NCI-H1105 treated with DMSO at 0.1 percent for 48 hours (cell line): ENCODE results near the gene EFEMP1.

Experiments
- DNase-seq: peaks from one replicate; lab custom pipeline; 2025; lab: John Stamatoyannopoulos, UW

EFEMP1 gene, protein sequence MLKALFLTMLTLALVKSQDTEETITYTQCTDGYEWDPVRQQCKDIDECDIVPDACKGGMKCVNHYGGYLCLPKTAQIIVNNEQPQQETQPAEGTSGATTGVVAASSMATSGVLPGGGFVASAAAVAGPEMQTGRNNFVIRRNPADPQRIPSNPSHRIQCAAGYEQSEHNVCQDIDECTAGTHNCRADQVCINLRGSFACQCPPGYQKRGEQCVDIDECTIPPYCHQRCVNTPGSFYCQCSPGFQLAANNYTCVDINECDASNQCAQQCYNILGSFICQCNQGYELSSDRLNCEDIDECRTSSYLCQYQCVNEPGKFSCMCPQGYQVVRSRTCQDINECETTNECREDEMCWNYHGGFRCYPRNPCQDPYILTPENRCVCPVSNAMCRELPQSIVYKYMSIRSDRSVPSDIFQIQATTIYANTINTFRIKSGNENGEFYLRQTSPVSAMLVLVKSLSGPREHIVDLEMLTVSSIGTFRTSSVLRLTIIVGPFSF

DNA sequence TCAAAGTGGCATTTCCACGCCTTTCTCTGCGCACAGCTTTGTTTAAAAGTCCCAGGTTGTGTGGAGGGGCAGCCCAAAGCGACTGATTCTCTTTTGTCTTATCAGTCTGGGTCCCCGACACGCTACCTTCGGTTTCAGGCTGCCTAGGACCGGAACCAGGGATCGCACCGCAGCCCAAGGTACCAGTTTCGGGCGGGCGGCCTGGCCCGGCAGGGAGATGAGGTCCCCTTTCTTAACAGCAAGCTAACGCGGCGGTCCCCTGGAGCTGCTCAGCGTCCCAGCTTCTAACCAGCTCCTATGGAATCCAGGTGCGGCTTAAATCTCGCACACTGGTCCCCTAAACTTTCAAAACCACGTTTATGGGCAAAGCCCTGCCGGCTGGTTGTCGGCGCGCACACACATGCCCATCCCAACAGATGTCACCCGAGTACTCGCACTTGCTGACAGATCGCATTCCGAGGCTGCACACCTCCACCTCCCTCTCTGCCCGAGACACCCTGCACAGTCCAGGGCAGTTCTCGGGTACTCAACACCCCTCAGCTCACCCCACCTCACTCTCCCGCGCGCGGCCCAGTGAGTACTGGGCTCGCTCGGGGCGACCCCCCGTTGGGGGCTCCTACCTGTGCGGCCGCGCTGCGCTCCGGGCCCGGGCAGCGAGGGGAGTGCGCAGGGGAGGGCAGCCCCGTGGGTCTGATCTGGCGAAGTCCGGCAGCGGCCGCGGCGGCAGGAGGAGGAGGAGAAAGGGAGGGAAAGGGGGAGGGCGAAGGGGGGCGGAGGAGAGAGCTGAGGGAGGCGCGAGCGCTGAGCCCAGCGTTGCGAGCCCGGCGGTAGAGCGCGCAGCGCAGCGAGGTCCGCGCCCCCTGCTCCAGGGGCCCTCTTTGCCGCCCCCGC lies at the start of gene EFEMP1:
Gene EFEMP1 (minus strand): TSS at position 692 of the 891 bp plus-strand sequence. CDS start 1,342 bp downstream, outside the sequence.
- DNase-seq = peak; percentile 24

DNA sequence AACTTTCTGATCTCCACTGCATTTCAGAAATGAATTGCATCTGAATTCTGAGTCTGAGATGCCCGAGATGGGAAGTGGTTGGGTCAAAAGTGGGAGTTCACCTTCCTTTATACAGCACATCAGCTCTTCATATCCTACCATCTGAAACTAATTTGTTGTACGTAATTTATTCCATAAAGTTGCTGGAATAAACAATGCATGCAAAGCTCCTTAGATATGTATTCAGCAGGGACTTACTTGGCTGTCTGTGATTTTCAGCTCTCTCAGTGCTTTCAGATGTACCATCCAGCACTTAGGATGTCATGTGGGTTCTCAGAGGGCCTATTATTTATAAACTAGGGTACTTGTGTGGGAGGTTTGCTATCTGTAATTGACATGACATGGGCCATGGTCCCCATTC lies 46.9 kb upstream of the EFEMP1 start:
- no peak for DNase-seq

DNA sequence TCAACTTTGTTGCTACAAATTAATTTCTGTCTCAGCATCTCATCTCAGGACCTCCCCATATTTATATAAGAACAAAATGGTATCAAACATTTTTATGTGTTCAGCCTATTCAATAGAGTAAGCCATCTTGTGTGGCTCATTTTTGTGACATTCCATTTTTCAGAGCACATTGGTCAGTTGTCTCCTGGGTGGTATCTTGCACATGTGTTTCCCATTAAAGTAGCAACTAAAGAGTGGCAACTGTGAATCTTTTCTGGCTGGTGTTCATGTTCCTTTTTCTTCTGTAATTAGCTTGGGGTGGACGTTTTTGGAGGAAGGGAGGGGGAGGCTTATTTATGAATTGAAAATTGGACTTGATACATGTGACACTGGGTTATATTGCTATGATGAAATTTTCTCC lies 45.4 kb upstream of the EFEMP1 start:
- no peak for DNase-seq

DNA sequence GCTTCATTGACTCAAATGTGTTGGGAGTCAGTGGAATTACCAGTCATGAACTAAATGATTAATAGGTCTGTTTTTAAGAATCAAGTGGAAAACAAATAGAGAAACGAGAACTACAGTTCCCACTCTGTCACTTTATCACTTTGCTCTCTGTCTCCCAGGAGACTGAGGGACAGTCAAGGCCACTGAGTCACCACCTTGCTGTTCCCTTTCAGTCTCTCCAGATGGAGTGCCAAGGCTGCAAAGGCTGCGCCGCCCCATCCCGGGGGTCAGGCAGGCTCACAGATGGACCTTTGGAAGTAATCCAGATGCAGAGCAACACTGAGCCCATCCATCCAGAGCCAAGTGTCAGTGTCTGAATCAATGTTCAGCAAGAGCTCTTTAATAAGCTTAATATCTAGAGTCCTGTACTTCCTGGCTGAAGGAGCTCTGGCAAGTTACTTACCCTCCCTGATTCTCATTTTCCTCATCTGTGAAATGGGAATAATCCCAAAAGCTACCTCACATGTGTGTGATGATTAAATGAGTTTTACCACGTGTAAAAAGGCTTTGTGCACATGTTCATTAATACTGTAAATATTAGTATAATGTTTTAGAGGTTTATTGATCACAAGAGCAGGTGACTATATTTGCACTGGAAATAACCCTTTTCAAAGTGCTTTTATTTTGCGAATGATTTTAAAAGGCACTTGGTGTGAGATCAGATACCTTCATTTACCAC lies 43.0 kb upstream of the EFEMP1 start:
- DNase-seq = no peak

DNA sequence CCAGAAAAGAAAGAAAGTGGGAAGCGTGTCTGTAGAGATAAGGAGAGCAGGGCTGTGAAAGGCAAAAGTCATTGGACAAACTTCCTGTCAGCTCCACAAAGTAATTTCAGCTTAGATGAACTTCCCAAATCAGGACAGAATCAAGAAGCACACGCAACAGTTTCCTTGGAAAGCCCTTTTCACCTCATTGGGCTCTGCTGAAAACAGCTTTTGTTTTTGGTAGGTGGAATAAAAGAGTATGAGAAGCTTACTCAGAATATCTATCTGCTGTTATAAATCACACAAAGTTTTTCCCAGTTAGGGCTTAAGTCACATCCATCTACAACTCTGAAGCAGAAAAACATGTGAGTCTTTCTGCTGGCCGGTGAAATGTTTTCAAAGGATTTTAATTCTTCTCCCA lies 42.4 kb upstream of the EFEMP1 start:
- DNase-seq = no peak

DNA sequence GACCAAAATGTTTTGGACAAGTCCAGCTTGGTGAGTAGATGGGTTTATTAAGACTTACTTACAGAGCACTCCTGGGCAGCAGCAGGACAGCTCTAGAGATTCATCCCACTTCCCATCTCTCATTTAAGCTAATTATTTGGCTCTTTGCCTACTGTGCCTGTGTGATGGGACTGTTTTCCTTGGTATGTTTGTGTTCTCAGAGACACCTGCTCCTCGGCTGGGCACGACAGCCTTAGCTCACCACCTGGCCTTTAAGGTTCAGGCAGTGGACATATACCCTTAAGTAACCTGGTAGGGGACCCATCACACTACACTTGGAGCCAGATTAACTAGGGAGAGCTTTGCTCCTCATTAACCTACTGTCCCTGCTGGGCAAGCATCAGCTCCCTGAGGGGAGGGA lies 41.7 kb upstream of the EFEMP1 start:
- no peak for DNase-seq

DNA sequence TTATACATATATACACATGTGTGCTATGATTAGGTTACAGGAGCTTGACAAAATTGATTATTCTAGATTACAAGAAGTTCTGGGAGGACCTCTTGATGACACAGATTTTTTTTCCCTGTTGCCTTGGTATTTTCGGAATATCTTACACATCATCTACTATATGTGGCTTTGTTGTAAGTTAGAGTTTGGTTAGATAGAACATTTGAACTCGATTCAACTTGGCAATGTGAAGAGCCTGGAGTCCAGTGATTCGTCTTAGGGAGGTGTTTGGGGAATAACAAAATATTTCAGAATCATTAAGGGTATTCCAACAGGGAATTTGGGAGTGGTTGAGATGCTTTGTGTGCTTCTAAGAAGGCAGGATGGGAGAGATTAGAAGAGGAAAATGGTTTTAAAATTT lies 39.3 kb upstream of the EFEMP1 start:
- no peak for DNase-seq

DNA sequence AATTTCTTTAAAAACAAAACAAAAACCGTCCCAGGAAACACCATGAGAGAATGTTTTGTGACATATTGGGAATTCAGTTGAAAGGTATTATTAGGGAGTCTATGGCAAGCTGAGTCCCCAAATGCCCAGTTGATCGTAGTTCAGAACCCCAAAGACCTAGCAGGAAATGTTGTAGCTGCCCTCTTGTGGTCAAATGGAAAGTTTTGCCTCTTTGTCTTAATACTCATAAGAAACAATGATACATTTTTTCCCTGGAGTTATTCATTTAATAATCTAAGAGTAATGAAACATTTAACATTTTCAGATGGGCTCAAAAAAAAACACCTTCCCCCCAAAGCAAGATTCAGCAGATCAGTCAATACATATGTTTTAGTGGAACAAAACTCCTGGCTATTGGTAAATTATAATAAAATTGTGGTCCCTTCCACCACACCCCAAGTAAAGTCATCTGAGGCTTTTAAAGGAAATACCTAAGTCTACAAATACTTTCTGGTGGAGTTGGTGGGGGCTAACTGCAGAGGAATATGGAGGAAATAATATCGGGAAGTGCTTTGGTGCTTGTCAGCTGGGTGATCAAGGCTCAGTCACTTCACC lies 37.8 kb upstream of the EFEMP1 start:
- DNase-seq = peak; percentile 45

DNA sequence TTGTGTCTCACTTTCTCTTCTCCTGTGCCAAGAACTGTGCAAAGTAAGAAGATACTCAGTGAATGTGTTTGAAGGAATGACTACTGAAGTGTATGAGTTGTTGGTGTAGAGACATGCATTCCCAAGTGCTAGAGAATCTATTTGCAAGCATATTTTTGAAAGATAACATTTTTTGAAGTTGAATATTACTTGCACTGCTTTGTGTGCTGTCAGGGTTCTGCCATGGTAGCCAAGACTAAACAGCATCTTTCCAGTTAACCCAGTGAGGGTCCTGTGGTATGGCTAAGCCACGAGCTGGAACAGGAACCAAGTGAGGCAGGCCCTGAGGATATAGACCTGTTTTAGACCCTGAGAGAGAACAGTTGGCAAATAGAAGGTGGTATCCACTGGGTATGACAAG lies 35.2 kb upstream of the EFEMP1 start:
- no peak for DNase-seq

DNA sequence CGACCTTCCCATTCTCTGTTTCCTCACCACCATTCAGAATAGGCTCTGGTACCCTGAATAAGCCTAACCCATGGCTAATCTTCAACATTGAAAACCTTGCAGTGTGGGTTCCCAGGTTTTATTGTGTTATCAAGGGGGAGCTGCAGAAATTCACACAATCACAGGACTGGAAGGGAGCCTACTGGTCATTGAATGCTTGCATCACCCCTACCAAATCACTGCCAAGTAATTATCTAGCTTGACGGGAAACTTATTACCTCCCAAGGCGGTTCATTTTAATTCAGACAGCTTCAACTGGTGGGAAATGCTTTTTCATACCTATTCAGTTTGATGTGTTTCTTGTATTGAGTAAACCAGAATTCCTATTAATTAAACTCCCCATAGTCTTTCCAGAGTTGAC lies 33.6 kb upstream of the EFEMP1 start:
- no peak for DNase-seq

DNA sequence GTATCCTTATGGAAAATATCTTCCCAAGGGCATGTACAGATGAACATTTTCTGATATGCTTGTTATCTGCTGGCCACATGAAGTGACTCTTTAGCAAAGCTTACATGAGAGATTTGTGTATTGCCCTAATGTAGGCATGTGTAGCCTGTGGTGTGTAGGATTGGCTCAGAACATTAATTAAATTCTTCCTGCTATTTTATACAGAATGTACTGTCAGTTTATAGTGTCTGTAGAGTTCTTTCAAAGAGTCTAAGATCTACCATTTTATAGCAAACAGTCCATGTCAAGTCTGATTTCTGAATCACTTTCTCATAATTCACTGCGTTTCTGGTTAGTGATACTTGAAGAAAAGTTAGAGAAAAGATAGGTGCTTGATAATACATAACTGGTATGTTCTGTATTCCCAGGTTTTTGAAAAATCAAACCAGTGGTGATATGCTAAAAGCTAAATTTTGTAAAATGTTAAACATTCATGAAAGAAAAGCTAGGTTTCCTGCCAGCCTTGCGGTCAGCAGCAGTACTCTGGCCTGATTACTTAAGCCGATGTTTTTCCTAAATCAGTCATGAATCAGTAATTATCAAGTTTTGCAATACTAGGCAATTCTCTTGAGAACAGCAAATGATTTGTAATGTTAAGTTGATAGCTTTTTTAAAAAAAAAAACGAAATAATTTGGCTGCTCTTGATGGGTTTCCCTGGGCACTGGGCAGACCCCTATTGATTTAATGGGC lies 30.9 kb upstream of the EFEMP1 start:
- no peak for DNase-seq

DNA sequence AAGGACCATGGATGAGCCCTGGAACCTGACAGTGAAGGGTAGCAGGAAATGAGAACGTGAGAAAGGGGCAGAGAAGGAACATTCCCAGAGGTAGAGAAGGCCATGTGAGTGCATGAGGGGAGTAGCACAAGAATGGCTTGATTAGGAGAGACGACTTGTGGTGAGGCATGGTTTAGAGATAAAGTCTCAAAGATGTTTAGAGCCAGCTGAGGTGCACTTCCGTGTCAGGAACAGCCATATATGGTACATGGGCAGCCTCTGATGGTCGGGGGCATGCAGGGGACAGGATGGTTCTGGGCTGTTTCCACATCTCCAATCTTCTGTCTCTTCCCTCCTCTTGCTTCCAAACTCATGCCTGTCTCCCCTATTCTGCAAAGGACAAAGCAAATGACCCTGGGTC lies 28.8 kb upstream of the EFEMP1 start:
- DNase-seq = no peak

DNA sequence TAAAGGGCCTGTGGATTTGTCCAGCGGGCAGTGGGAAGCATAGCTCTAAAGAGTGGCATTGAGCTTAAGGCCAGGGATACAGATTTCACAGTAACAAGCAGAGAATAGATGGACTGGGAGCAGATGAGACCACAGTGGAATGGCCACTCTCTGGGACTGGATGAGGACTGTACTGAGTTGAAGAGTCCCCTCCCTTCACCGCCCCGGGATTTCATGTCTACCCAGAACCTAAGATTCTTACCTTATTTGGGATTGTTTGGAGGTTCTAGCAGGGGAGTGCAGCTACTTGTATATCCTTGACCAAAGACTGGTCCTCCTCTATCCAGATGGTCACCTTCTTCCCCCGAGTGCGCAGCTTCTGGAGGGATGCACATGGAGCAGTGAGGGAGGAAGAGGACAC lies 28.0 kb upstream of the EFEMP1 start:
- DNase-seq = no peak

DNA sequence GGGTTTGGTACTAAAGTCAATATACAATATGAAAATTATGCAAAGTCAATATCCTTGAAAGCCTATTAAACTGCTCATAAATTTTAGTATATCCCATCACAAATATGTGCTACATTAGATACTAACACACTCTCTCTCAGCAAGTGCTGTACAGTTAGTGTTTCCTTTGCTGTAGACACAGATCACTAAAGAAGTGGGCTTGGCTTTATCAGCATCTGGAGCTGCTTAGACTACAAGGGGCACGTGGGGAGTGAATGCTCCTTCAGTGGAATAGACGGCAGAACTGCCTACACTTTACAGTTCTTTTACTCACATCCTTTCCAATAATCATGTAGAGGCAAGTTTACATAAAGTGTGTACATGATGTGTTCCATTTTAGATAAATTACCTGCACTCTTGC lies 26.0 kb upstream of the EFEMP1 start:
- no peak for DNase-seq

DNA sequence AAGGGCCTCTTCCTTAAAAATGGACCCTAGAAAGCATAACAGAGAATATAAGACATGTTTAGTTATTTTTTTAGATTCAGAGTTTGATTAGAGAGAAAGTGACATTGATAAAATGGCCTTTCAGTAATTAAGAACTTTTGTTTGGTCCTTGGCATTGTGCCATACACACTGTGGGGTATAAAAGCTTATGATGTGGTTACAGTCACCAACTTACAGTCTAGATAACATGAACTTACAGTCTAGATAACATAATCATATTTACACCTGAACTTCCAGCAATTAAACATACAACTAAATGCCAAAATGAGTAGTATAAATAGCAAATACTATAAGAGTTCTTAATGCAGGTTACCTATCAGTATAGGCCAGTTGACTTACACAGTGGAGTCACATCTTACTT lies 25.6 kb upstream of the EFEMP1 start:
- DNase-seq = peak; percentile 36

DNA sequence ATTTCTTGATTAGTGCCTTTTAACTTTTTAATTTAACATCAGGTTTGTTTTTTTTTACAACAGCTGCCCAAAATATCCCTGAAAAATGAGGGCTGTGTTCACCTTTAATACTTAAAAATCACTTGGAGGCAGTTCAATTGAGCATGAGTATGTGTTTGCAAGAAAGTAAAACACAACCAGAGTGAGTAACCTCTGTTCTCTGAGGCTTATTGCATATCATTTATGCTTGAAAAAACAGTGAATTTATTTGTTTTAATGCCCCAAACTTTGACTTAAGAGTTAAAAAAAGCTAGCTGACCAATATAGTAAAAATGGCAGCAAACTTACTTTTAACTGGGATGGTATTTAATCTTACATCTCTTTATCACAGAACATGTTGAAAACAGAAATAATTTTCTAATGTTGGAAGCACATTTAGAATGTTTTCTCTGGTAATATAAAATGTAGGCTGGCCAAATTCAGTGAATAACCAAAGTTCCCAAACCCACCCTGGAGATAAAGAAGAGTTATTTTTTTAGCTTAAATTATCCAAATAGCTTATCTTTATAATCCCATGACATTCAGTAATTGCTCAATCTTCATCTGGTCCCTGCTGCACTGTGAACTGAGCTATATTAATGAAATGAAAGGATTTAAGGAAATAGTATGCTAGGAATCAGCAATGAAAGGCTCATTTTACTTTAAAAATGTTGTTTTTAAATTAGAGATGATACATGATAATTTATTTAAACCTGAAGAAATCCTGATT lies 24.8 kb upstream of the EFEMP1 start:
- DNase-seq = no peak

DNA sequence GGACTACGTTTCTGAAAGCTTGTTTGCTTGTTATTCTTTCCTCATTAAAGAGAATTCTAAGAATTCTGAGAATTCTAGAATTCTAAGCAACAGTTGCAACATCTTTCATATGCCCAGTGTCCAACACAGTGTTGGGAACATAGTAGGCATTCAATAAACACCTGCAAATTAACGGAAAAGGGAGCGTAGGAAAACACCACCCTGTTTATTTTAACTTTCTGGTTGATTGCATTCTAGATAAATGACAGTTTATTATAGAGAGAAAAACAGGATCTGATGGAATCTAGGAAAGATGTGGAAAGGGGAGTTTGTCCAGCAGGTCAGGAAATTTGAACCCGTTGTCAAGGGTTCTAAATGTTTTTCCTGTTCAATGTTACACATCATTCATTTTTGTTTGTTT lies 24.2 kb upstream of the EFEMP1 start:
- DNase-seq = no peak

DNA sequence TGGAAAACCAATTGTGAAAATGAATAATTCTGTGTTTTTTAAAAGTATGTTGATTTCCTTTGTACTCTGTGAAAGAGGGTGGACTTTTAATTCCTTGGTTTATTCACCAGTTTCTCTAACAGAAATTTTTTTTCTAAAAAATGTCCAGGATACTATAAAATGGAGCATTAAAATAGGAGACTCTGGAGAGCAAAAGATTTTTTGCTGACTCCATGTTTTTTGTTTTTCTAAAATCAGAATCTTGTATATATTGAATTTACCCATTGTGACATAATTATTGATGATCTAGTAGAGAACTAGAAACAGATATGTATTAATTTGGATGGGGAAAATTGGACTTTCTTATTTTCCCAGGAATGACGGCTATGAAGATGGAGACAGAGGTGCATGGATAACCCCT lies 23.2 kb upstream of the EFEMP1 start:
- DNase-seq = no peak

DNA sequence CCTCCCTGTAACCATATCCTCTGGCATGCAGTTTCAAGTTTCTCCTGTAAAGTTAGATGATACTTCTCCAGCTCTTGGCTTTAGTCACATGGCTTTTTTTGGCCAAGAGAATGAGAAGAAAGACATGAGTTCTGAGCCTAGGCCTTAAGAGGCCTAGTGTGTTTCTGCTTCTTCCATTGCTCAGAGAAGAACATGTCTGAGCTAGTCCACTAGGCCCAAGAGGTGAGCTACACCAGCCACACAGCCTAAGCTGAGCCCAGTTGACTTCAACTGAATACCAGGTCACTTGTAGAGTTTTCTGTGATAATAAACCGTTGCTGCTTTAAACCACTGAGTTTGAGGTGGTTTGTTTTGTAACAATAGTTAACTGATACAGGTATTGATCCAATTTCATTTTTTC lies 19.9 kb upstream of the EFEMP1 start:
- no peak for DNase-seq

DNA sequence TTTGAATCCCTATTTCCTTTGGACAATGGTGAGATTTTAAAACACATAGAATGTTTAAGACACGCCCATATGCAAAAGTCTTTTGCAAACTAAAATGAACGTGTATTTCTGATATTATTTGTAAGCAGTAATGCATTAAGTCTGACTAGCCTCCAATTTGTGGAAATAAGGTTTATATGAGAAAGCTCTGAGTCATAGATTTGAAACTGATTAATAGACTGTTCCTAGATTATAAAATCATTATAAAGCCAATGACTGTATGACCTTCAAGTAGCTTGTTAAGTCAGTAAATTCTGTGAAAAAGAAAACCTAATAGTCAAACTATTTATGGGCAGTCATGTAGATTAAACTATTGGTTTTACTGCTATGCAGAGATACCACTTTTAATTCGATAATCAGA lies 12.8 kb upstream of the EFEMP1 start:
- no peak for DNase-seq

DNA sequence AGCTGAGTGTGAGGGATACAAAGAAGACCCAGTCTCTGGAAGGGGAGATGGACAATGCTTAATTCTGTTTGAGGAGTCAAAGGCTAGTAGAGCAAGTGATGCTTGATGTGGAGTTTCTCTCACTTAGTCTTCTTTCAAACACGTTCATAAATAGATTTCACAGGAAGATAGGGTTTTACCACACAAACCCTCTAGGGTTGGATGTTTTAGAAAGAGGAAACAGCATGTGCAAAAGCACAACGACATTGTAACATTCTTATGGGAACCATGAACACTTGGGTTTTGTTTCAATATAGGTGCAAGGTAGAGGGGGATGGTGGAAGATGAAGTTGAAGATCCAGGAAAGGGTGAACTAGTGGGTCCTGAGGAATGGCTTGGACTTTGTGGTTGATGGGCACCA lies 10.8 kb upstream of the EFEMP1 start:
- DNase-seq = no peak
